GM23338 (cell line): ENCODE results near the gene SESN1. TPM values are rescaled to one million over a fixed set of nuclear protein-coding genes. Genes with fewer than 3 reads are reported as not detected.
A peak's percentile ranks its signal among the peaks of the same experiment; 100 is the strongest.

ENCODE experiments used
- ATAC-seq: fragments of 200-7000 bp; cut with Tn5 transposase; 3 replicates; pipeline ENCODE4 v1.9.1; 2020
- DNase-seq: peaks from one replicate; pipeline ENCODE4 v3.0.0-alpha.2; 2015; ENCODE audit warnings: low spot score
- H2AFZ ChIP-seq: fragments of 200-600 bp; sonication (generic); 2 replicates; pipeline ENCODE4 v1.8.0; 2016; ENCODE audit warnings: antibody characterized with exemption, mild to moderate bottlenecking, moderate library complexity
- H3F3A ChIP-seq: fragments of 200-600 bp; sonication (generic); replicated peaks from 2 replicates; pipeline ENCODE4 v1.8.0; 2017; ENCODE audit warnings: antibody characterized with exemption, mixed run types, low read depth
- H3K27ac ChIP-seq: fragments of 200-600 bp; sonication (generic); 2 replicates; pipeline ENCODE4 v1.6.1; 2016; ENCODE audit warnings: low read depth
- H3K27me3 ChIP-seq: fragments of 200-600 bp; sonication (generic); 2 replicates; pipeline ENCODE4 v1.8.0; 2016; ENCODE audit warnings: mild to moderate bottlenecking, mixed run types, moderate library complexity; ENCODE audit not compliant: insufficient read depth
- H3K36me3 ChIP-seq: fragments of 200-600 bp; sonication (generic); 2 replicates; pipeline ENCODE4 v1.8.0; 2016; ENCODE audit warnings: mild to moderate bottlenecking; ENCODE audit not compliant: insufficient read depth
- H3K4me1 ChIP-seq: fragments of 200-600 bp; sonication (generic); 2 replicates; pipeline ENCODE4 v1.8.0; 2016; ENCODE audit warnings: mild to moderate bottlenecking, moderate library complexity; ENCODE audit not compliant: insufficient read depth
- H3K4me2 ChIP-seq: fragments of 200-600 bp; sonication (generic); 2 replicates; pipeline ENCODE4 v1.7.1; 2017; ENCODE audit warnings: mixed run types
- H3K4me3 ChIP-seq: fragments of 200-600 bp; sonication (generic); 2 replicates; pipeline ENCODE4 v1.6.1; 2016; ENCODE audit warnings: mixed run types
- H3K79me2 ChIP-seq: fragments of 200-600 bp; sonication (generic); replicated peaks from 2 replicates; pipeline ENCODE4 v1.8.0; 2017; ENCODE audit warnings: mild to moderate bottlenecking; ENCODE audit not compliant: insufficient read depth
- H3K9me2 ChIP-seq: fragments of 200-600 bp; sonication (generic); 2 replicates; pipeline ENCODE4 v1.8.0; 2017; ENCODE audit not compliant: insufficient read depth
- H4K20me1 ChIP-seq: fragments of 200-600 bp; sonication (generic); replicated peaks from 2 replicates; pipeline ENCODE4 v1.8.0; 2017; ENCODE audit warnings: mild to moderate bottlenecking; ENCODE audit not compliant: insufficient read depth
- H3K27ac Mint-ChIP-seq: 2 replicates; pipeline ENCODE4 v1.8.0; 2020; ENCODE audit warnings: inconsistent platforms, mild to moderate bottlenecking, moderate library complexity, mixed read lengths
- H3K27me3 Mint-ChIP-seq: 3 replicates; pipeline ENCODE4 v1.8.0; 2022; ENCODE audit warnings: low read depth, mild to moderate bottlenecking, moderate library complexity, mixed read lengths, inconsistent platforms; ENCODE audit not compliant: insufficient read depth, poor library complexity
- H3K36me3 Mint-ChIP-seq: 3 replicates; pipeline ENCODE4 v1.8.0; 2021; ENCODE audit warnings: low read depth, mild to moderate bottlenecking, inconsistent platforms, moderate library complexity, mixed read lengths
- H3K4me1 Mint-ChIP-seq: 3 replicates; pipeline ENCODE4 v1.8.0; 2020; ENCODE audit warnings: mild to moderate bottlenecking, inconsistent platforms, mixed read lengths
- H3K4me3 Mint-ChIP-seq: 3 replicates; pipeline ENCODE4 v1.8.0; 2021; ENCODE audit warnings: moderate library complexity, mild to moderate bottlenecking, inconsistent platforms, mixed read lengths
- H3K9me3 Mint-ChIP-seq: 3 replicates; pipeline ENCODE4 v1.8.0; 2020; ENCODE audit warnings: moderate library complexity, mild to moderate bottlenecking, inconsistent platforms, mixed read lengths
- CREB1 ChIP-seq: fragments of 250-450 bp; sonication (Bioruptor Pico); IDR thresholded peaks from 2 replicates; pipeline ENCODE4 v1.5.0; 2020; ENCODE audit warnings: low read depth, mild to moderate bottlenecking, moderate library complexity
- EZH2 ChIP-seq: fragments of 200-600 bp; sonication (generic); IDR thresholded peaks from one replicate; pipeline ENCODE4 v1.8.0; 2017; ENCODE audit warnings: antibody characterized with exemption, mild to moderate bottlenecking, low read depth; ENCODE audit not compliant: unreplicated experiment
- EZH2phosphoT487 ChIP-seq: fragments of 200-600 bp; sonication (generic); IDR thresholded peaks from one replicate; pipeline ENCODE4 v1.8.1; 2018; ENCODE audit warnings: antibody characterized with exemption; ENCODE audit not compliant: unreplicated experiment
- JUNB ChIP-seq: IDR thresholded peaks from one replicate; pipeline ENCODE4 v1.6.1; 2016; ENCODE audit warnings: antibody characterized with exemption; ENCODE audit not compliant: unreplicated experiment
- NANOG ChIP-seq: IDR thresholded peaks from 2 replicates; pipeline ENCODE4 v1.6.1; 2016; ENCODE audit warnings: antibody characterized with exemption, borderline replicate concordance
- REST ChIP-seq: IDR thresholded peaks from one replicate; pipeline ENCODE4 v1.6.1; 2018; ENCODE audit warnings: antibody characterized with exemption; ENCODE audit not compliant: unreplicated experiment
- STAT1 ChIP-seq: IDR thresholded peaks from one replicate; pipeline ENCODE4 v1.6.1; 2016; ENCODE audit warnings: antibody characterized with exemption; ENCODE audit not compliant: unreplicated experiment
- ZNF114 ChIP-seq: fragments of 250-450 bp; sonication (Bioruptor Pico); IDR thresholded peaks from 2 replicates; pipeline ENCODE4 v1.5.0; 2020; ENCODE audit warnings: mild to moderate bottlenecking, moderate library complexity
- ZNF331 ChIP-seq: fragments of 250-450 bp; sonication (Bioruptor Pico); IDR thresholded peaks from 2 replicates; pipeline ENCODE4 v1.5.0; 2020; ENCODE audit warnings: low read depth, mild to moderate bottlenecking, moderate library complexity
- polyA plus RNA-seq: library from polyadenylated mRNA; unstranded; fragments of >200 nt; fragmentation: Nextera tagmentation; extraction: Ambion mirVana; gene quantifications from 2 replicates; pipeline ENCODE4 v1.2.1, GENCODE V29; 2016
- total RNA-seq: library from RNA; depleted of rRNA; stranded (reverse); fragments of >200 nt; shearing (Covaris generic); gene quantifications from 2 replicates; pipeline ENCODE4 v1.2.3, GENCODE V29; 2014
- TF ChIP-seq, protein P1 (sequence below): IDR thresholded peaks from 2 replicates; pipeline ENCODE4 v1.6.1; 2016; ENCODE audit warnings: antibody characterized with exemption
- TF ChIP-seq, protein P2 (sequence below), 2 experiments: fragments of 200-600 bp in 1 of 2; sonication (generic) in 1 of 2; conservative IDR thresholded peaks; 2 replicates each; pipeline versions ENCODE4 v1.5.1 to v1.6.1; 2016 to 2017; ENCODE audit warnings: antibody characterized with exemption in 2 of 2, low read depth in 2 of 2, mild to moderate bottlenecking in 2 of 2, moderate library complexity in 1 of 2

The SESN1 gene
- total and polyA plus RNA-seq, 2 experiments from 2014 or later: 26.2 to 36.4 TPM

- peaks cover 7% of the 10 kb centered on the region for H3K27me3 Mint-ChIP-seq
- no peak overlapping the region for H3K4me3 Mint-ChIP-seq
- H3K4me1 Mint-ChIP-seq: peaks cover 26% of the 10 kb centered on the region
- no peak for ATAC-seq
- H3K36me3 ChIP-seq: no peaks in the 10 kb centered on the region
- TF ChIP-seq REST: no peak
- TF ChIP-seq, protein P1, sequence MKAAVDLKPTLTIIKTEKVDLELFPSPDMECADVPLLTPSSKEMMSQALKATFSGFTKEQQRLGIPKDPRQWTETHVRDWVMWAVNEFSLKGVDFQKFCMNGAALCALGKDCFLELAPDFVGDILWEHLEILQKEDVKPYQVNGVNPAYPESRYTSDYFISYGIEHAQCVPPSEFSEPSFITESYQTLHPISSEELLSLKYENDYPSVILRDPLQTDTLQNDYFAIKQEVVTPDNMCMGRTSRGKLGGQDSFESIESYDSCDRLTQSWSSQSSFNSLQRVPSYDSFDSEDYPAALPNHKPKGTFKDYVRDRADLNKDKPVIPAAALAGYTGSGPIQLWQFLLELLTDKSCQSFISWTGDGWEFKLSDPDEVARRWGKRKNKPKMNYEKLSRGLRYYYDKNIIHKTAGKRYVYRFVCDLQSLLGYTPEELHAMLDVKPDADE: no peak
- TF ChIP-seq NANOG: no peak
- TF ChIP-seq EZH2phosphoT487: no peak
- no peak for TF ChIP-seq EZH2
- H3K27ac Mint-ChIP-seq: no peak overlapping the region
- no peak overlapping the region for H3K4me3 ChIP-seq
- no peak overlapping the region for H3K27ac ChIP-seq
- H3F3A ChIP-seq: no peaks in the 10 kb centered on the region
- H2AFZ ChIP-seq: peak overlapping the region; percentile 40; the same call in 1 of the 2 replicates
- H3K4me1 ChIP-seq: peaks cover 17% of the 10 kb centered on the region
- H3K4me2 ChIP-seq: no peak overlapping the region
- no peaks in the 10 kb centered on the region for H3K9me3 Mint-ChIP-seq
- H3K36me3 Mint-ChIP-seq: peaks cover 4% of the 10 kb centered on the region; the same call in 1 of the 3 replicates
- no peak for DNase-seq
- no peaks in the 10 kb centered on the region for H4K20me1 ChIP-seq
- H3K9me2 ChIP-seq: no peaks in the 10 kb centered on the region
- no peaks in the 10 kb centered on the region for H3K27me3 ChIP-seq
- H3K79me2 ChIP-seq: no peaks in the 10 kb centered on the region
Observed at GRCh38 chr6:108941281-108941680, 153.4 kb downstream of the SESN1 start.

- Histone ChIP-seq H2AFZ (no peak overlapping the region), H3K4me1 (peaks cover 17% of the 10 kb centered on the region), H3K4me3 (no peak overlapping the region), H3K79me2 (no peaks in the 10 kb centered on the region), H3K27me3 (no peaks in the 10 kb centered on the region), H3K27ac (no peak overlapping the region), H3K4me2 (no peak overlapping the region), H4K20me1 (no peaks in the 10 kb centered on the region), H3F3A (no peaks in the 10 kb centered on the region), H3K9me2 (no peaks in the 10 kb centered on the region), H3K36me3 (no peaks in the 10 kb centered on the region)
- Mint-ChIP-seq H3K9me3 (no peaks in the 10 kb centered on the region), H3K4me3 (no peak overlapping the region), H3K4me1 (peaks cover 22% of the 10 kb centered on the region), H3K27me3 (peaks cover 7% of the 10 kb centered on the region), H3K27ac (no peak overlapping the region), H3K36me3 (peaks cover 4% of the 10 kb centered on the region; the same call in 1 of the 3 replicates)
- ATAC-seq: no peak
- no peak for DNase-seq
- TF ChIP-seq CREB1 (CRISPR knock-in tag) (no peak), ZNF331 (no peak), ZNF114 (CRISPR knock-in tag) (no peak), JUNB (no peak), STAT1 (no peak), NANOG (no peak)
- TF ChIP-seq, protein P2, sequence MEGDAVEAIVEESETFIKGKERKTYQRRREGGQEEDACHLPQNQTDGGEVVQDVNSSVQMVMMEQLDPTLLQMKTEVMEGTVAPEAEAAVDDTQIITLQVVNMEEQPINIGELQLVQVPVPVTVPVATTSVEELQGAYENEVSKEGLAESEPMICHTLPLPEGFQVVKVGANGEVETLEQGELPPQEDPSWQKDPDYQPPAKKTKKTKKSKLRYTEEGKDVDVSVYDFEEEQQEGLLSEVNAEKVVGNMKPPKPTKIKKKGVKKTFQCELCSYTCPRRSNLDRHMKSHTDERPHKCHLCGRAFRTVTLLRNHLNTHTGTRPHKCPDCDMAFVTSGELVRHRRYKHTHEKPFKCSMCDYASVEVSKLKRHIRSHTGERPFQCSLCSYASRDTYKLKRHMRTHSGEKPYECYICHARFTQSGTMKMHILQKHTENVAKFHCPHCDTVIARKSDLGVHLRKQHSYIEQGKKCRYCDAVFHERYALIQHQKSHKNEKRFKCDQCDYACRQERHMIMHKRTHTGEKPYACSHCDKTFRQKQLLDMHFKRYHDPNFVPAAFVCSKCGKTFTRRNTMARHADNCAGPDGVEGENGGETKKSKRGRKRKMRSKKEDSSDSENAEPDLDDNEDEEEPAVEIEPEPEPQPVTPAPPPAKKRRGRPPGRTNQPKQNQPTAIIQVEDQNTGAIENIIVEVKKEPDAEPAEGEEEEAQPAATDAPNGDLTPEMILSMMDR (conservative IDR thresholded peaks at IDR 0.05; ENCODE audit: low read depth in 2 of 2): no peak
Observed at GRCh38 chr6:108940741-108941140, 153.9 kb downstream of the SESN1 start.
